Fibroblast of lung (primary cell): ENCODE measurements around the gene TAS1R1. TPM values are rescaled to one million over a fixed set of nuclear protein-coding genes. Genes with fewer than 3 reads are reported as not detected.
A peak's percentile ranks its signal among the peaks of the same experiment; 100 is the strongest.

Experiments used
- DNase-seq, 2 donors: peaks; one replicate each; pipeline versions ENCODE4 v3.0.0 to v3.0.0-alpha.2; 2010; ENCODE audit warnings: low read depth in 2 of 2
- H2AFZ ChIP-seq: 2 replicates; pipeline ENCODE4 v1.5.1; 2012; ENCODE audit warnings: low read length, control low read depth, inconsistent platforms
- H3K27ac ChIP-seq: 2 replicates; pipeline ENCODE4 v1.5.1; 2011; ENCODE audit warnings: low read length, control low read depth; ENCODE audit not compliant: insufficient read depth
- H3K27me3 ChIP-seq: 2 replicates; pipeline ENCODE4 v1.5.1; 2011; ENCODE audit warnings: mild to moderate bottlenecking, low read length; ENCODE audit not compliant: control insufficient read depth, insufficient read depth
- H3K36me3 ChIP-seq: 2 replicates; pipeline ENCODE4 v1.5.1; 2011; ENCODE audit warnings: low read length; ENCODE audit not compliant: control insufficient read depth, insufficient read depth
- H3K4me1 ChIP-seq: 2 replicates; pipeline ENCODE4 v1.5.1; 2011; ENCODE audit warnings: low read length; ENCODE audit not compliant: control insufficient read depth, insufficient read depth; ENCODE audit errors: extremely low read depth
- H3K4me2 ChIP-seq: 2 replicates; pipeline ENCODE4 v1.5.1; 2011; ENCODE audit warnings: low read length, control low read depth; ENCODE audit not compliant: insufficient read depth; ENCODE audit errors: extremely low read depth
- H3K4me3 ChIP-seq, 4 experiments: fragments of 200-600 bp in 1 of 4; sonication (generic) in 1 of 4; replicated peaks in 1 of 4; 2 replicates each; pipeline ENCODE4 v1.5.1; 2011 to 2016; ENCODE audit warnings: low read length in 4 of 4, low read depth in 3 of 4, mild to moderate bottlenecking in 3 of 4, control low read depth in 2 of 4, inconsistent platforms in 1 of 4, mixed read lengths in 1 of 4; ENCODE audit not compliant: insufficient read depth in 1 of 4; ENCODE audit errors: control extremely low read depth in 1 of 4
- H3K79me2 ChIP-seq: 2 replicates; pipeline ENCODE4 v1.5.1; 2012; ENCODE audit warnings: mild to moderate bottlenecking, low read length, inconsistent platforms; ENCODE audit not compliant: control insufficient read depth, insufficient read depth
- H3K9ac ChIP-seq: 2 replicates; pipeline ENCODE4 v1.5.1; 2011; ENCODE audit warnings: mild to moderate bottlenecking, low read length, control low read depth; ENCODE audit not compliant: insufficient read depth
- H3K9me3 ChIP-seq: 2 replicates; pipeline ENCODE4 v1.5.1; 2012; ENCODE audit warnings: low read depth, low read length; ENCODE audit not compliant: control insufficient read depth, insufficient read depth
- H4K20me1 ChIP-seq: 2 replicates; pipeline ENCODE4 v1.5.1; 2011; ENCODE audit warnings: low read length; ENCODE audit not compliant: control insufficient read depth, insufficient read depth; ENCODE audit errors: extremely low read depth
- EZH2 ChIP-seq: IDR thresholded peaks from 2 replicates; pipeline ENCODE4 v1.5.1; 2012; ENCODE audit warnings: low read length, control low read depth, mild to moderate bottlenecking; ENCODE audit errors: missing control alignments
- polyA plus RNA-seq, 2 donors: library from polyadenylated mRNA; depleted of rRNA in 1 of 2; stranded (reverse) in 1 of 2; unstranded in 1 of 2; fragments of >200 nt; gene quantifications; 2 replicates each; pipeline ENCODE4 v1.2.1, GENCODE V29; 2011 to 2012; ENCODE audit warnings: missing spikeins in 1 of 2
- total RNA-seq: library from RNA; depleted of rRNA; stranded (reverse); fragments of >200 nt; gene quantifications from 2 replicates; pipeline ENCODE4 v1.2.1, GENCODE V29; 2014
- TF ChIP-seq, protein P1 (sequence below), 2 donors: IDR thresholded peaks in 1 of 2; conservative IDR thresholded peaks in 1 of 2; 1 replicate in 1 of 2; 2 replicates in 1 of 2; pipeline ENCODE4 v1.5.1; 2011 to 2012; ENCODE audit warnings: low read length in 2 of 2, control low read depth in 1 of 2, inconsistent platforms in 1 of 2, low read depth in 1 of 2, mild to moderate bottlenecking in 1 of 2

TAS1R1 gene
- total and polyA plus RNA-seq, 2 donors (not counting 1 experiment from before 2014, with no cell fraction given): 0.10 to 0.17 TPM

GRCh38 chr1:6535214-6535613, 19.9 kb upstream of the TAS1R1 start:
- no peak for DNase-seq
- Histone ChIP-seq H3K9ac (no peak overlapping the region), H3K79me2 (no peaks in the 10 kb centered on the region), H3K9me3 (no peaks in the 10 kb centered on the region), H3K27ac (no peak overlapping the region), H3K4me3 (no peak overlapping the region), H3K27me3 (no peaks in the 10 kb centered on the region), H4K20me1 (peaks cover 3% of the 10 kb centered on the region), H3K4me2 (no peak overlapping the region), H2AFZ (no peak overlapping the region), H3K36me3 (peaks cover 13% of the 10 kb centered on the region), H3K4me1 (no peaks in the 10 kb centered on the region)
- no peak for TF ChIP-seq EZH2
- TF ChIP-seq, protein P1, sequence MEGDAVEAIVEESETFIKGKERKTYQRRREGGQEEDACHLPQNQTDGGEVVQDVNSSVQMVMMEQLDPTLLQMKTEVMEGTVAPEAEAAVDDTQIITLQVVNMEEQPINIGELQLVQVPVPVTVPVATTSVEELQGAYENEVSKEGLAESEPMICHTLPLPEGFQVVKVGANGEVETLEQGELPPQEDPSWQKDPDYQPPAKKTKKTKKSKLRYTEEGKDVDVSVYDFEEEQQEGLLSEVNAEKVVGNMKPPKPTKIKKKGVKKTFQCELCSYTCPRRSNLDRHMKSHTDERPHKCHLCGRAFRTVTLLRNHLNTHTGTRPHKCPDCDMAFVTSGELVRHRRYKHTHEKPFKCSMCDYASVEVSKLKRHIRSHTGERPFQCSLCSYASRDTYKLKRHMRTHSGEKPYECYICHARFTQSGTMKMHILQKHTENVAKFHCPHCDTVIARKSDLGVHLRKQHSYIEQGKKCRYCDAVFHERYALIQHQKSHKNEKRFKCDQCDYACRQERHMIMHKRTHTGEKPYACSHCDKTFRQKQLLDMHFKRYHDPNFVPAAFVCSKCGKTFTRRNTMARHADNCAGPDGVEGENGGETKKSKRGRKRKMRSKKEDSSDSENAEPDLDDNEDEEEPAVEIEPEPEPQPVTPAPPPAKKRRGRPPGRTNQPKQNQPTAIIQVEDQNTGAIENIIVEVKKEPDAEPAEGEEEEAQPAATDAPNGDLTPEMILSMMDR (conservative IDR thresholded peaks at IDR 0.05 in 1 of 2, IDR thresholded peaks at IDR 0.05 in 1 of 2; ENCODE audit: low read depth in 1 of 2, low read length in 2 of 2): no peak

- no peak for DNase-seq
- no peak overlapping the region for H3K9ac ChIP-seq
- TF ChIP-seq EZH2: no peak
- TF ChIP-seq, protein P1 (conservative IDR thresholded peaks at IDR 0.05 in 1 of 2, IDR thresholded peaks at IDR 0.05 in 1 of 2; ENCODE audit: low read depth in 1 of 2, low read length in 2 of 2): no peak
- H3K79me2 ChIP-seq: no peaks in the 10 kb centered on the region
- H2AFZ ChIP-seq: no peak overlapping the region
- H3K4me3 ChIP-seq: no peak overlapping the region
- no peaks in the 10 kb centered on the region for H3K27me3 ChIP-seq
- no peak overlapping the region for H3K27ac ChIP-seq
- peaks cover 12% of the 10 kb centered on the region for H3K36me3 ChIP-seq
- H4K20me1 ChIP-seq: peaks cover 3% of the 10 kb centered on the region
- no peaks in the 10 kb centered on the region for H3K9me3 ChIP-seq
- H3K4me1 ChIP-seq: no peaks in the 10 kb centered on the region
- H3K4me2 ChIP-seq: no peak overlapping the region
Measured at GRCh38 chr1:6536291-6536690, 18.8 kb upstream of the TAS1R1 start.

GRCh38 chr1:6538956-6539355, 16.2 kb upstream of the TAS1R1 start:
- peak; percentile 52 to 87 for DNase-seq
- H3K36me3 ChIP-seq: peaks cover 1% of the 10 kb centered on the region
- H3K4me2 ChIP-seq: no peak overlapping the region

More at GRCh38 chr1:6538956-6539355, 16.2 kb upstream of the TAS1R1 start:
- Histone ChIP-seq H4K20me1 (peaks cover 3% of the 10 kb centered on the region), H3K4me3 (no peak overlapping the region), H3K27ac (no peak overlapping the region), H2AFZ (no peak overlapping the region), H3K79me2 (no peaks in the 10 kb centered on the region), H3K27me3 (no peaks in the 10 kb centered on the region), H3K4me1 (no peaks in the 10 kb centered on the region), H3K9ac (no peak overlapping the region), H3K9me3 (no peaks in the 10 kb centered on the region)
- no peak for TF ChIP-seq EZH2
- TF ChIP-seq, protein P1 (conservative IDR thresholded peaks at IDR 0.05 in 1 of 2, IDR thresholded peaks at IDR 0.05 in 1 of 2; ENCODE audit: low read depth in 1 of 2, low read length in 2 of 2): no peak
